Stimulated activated CD4-positive, alpha-beta T cell treated with anti-CD3 and anti-CD28 coated beads, TNF-alpha, amount 100 ng/mL, for 24 hours (primary cell): Measurements from ENCODE around the gene ACOT7.

Source experiments
- DNase-seq, 3 experiments: peaks; one replicate each; pipeline ENCODE4 v3.0.0-alpha.2; 2020; ENCODE audit warnings: low read depth in 3 of 3

Gene ACOT7

GRCh38 chr1:6271554-6271953 is 122.0 kb downstream of the ACOT7 start:
- DNase-seq, result no peak

DNA sequence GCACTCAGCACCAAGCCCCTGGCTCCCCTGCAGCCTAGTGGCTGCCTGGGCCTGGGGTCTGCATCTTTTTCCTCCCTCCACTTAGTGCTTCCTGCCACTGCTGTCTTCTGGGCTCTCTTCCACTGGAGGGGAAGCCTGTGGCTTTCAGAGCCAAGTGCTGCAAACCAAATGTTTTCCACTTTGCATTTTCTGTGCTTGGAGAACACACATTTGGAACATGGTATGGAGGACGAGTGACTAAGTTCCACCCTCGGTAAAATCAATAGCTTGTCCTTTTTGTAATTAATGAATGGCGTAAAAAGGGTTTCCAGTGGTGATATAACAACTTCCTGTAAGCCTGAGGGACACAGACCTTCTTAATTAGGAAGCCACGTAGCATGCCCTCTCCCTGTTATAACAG is 122.6 kb downstream of the ACOT7 start:
- DNase-seq, result no peak

DNA sequence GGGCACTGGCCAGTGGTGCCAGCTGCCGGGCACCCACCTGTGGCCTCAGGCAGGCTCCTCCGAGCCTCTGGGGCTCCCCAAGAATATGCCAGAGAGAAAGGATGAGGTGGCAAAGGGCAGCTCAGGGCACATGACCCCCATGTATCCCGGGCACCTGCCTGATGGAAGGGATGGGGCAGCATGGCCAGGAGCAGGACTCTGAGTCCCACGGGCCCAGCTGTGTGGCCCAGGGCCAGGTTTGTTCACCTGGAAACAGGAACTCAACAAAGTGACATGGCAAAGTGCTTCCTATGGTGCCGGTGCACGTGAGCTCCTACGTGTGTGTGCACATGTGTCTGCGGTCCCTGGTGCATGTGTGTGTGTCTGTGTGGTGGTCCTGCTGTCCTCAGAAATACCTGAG is 123.2 kb downstream of the ACOT7 start:
- no peak for DNase-seq

DNA sequence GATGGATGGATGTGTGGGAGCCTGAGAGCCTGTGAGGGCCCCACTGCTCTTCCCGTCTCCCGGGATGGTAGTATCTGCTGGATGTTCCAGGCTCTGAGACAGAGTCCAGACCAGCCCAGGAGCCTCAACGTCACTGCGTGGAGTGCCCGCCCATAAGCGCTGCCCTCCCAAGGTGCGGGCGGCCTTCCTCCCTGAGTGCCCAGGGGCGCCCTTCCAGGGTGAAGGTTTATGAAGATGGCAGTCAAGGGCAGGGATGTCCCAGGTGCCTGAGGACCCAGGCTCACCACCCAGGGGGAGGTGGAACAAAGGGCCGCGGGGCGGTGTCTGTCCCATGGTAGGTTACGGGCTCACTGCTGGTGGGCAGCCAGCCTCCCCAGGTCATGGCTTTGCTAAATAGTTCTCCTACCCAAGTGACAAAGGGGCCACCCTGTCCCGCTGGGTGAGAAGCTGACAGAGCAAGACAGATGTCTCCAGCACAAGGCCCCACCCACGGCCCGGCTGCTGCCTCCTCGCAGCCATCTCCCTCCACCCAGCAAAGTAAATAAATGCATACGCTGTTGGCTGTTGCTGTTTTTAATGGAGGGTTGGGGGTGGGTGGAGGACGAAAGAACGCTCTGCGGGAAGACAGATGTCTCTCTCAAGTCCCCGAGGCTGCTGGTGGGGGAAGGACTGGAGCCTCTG is 123.7 kb downstream of the ACOT7 start:
- DNase-seq, result no peak

DNA sequence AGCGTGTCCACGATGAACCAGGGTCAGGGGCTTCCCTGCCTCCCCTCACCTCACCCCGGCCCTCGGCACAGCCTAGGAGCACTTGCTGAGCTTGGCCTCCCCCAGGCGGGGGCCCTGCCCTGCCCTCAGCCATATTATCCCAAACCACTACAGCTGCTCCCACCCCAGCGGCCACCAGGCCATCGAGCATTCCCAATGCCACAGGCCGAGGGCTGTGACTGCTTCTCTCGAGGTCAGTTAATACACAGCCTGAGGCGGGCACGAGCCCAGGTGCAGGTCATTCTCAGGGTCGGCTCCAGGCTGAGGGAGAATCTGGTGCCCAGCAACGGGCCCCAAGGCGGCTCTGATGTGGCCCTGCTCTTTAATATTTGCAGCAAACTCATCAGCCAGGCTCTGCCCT is 124.3 kb downstream of the ACOT7 start:
- DNase-seq, result no peak

- no peak for DNase-seq
Measured at GRCh38 chr1:6268415-6268814, 125.2 kb downstream of the ACOT7 start.

DNA sequence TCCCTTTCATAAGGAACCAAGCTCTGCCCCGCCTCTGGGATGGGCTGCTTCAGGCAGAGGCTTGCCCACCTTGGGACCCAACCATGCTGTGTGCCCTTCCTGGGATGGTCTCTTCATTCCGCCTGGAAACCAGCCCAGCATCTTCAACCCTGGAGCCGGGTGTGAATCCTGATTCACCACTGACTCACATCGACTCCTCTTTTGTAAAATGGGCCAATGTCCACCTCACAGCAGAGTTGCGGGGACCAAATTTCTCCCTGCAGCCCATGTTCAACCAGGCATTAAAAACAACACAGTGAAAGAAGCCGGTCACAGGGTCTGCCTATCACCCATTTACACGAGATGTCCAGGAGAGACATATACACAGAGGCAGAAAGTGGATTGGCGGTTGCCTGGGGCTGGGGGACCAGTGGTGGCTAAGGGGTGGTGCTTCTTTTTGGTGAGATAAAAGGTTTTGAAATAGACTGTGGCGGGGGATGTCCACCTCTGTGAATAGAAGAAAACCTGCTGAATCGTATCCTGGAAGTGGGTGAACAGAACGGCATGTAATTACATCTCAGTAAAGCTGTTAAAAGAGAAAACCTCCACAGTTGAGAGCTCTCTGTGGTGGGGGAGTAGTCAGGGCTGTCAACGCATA is 125.8 kb downstream of the ACOT7 start:
- DNase-seq, result no peak

DNA sequence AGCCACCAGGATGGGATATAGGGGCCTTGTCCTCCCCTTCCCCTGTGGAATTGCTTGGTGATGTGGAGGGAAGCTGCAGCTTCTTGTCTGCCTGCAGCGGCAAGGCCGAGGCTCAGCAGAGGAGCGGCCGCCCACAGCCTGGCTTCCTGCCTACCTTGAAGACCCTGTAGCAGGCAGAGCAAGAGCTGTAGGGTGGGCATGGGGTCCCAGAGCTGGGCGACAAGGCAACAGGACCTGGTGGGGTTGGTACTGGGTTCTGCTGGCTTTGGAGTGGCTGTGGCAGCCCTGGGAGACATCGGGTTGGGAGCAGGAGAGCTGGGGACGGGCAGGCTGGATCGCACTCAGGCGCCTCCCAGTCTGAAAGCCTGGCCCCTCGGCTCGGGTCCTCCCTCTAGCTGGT is 126.9 kb downstream of the ACOT7 start:
- DNase-seq, result no peak

DNA sequence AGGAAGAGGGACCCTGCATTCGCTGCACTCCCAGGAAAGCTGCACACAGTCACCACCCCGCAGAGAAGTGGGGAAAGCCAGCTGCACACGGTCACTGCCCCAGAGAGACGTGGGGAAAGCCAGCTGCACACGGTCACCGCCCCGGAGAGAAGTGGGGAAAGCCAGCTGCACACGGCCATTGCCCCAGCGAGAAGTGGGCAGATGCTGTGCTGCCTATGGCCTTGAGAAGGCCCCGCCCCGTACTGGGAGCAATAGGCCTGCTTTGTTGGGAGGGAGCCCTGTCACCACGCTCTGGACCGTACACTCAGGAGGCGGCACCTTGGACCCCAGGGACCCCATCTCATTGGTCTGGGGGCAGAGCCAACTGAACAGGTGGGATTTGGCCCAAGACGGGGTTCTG is 128.4 kb downstream of the ACOT7 start:
- DNase-seq, result no peak

DNA sequence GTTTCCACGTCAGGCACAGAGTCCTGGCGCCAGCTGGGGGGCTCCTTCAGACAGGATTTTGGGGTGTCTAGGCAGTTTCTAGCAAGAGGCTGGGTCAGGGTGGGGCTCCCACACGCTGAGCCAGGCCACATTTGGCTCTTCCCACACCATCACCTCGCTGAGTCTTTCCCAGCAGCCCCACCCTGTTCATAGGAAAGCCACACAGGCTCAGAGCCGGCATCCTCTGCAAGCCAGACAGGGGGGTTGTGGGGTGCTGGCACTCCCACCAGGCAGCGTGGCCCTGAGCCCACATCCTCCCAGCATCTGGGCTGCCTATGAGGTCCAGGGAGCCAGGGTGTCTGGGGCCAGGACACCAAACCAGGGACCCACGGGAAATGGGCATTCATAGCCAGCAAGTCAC is 129.9 kb downstream of the ACOT7 start:
- no peak for DNase-seq

DNA sequence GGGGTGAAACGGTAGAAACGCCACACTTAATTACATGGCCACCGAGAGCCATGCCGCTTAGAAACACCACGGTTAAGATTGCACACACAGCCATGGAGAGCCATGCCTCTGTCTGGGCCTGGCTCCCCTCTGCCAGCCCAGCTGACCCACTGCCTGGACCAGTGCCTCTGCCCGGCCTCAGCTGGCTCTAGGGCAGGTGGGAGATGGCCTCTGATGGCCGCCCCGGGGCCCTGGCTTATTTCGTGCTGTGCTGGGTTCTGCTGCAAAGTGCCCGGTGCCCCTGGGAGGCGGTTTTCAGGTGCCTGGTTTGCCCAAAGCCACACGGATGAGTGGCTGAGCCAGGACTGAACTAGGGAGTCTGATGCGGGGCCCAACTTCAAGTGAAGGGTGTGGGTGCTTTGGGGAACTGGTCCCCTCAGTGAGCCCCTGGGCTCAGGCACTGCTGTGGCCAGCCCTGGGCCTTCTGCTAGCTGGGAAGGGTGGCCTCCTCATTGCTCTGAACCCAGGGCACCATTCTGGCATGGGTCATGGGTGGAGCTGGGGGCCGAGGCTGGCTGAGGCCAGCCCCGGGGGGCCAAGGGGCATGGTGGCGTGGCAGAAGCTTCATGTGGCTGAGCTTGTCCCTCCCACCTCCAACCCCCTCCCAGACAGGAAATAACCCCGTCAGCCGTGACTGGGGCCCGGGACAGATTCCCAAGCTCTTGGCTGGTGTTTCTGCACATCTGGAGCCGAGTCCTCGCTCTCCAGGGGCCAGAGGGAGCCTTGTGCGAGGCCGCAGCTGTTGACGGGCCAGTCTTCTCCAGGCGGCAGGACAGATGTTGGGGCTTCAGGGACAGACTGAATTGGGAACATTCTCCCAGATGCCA is 130.8 kb downstream of the ACOT7 start:
- DNase-seq, result no peak

- no peak for DNase-seq
Measured at GRCh38 chr1:6261615-6261995, 132.0 kb downstream of the ACOT7 start.

DNA sequence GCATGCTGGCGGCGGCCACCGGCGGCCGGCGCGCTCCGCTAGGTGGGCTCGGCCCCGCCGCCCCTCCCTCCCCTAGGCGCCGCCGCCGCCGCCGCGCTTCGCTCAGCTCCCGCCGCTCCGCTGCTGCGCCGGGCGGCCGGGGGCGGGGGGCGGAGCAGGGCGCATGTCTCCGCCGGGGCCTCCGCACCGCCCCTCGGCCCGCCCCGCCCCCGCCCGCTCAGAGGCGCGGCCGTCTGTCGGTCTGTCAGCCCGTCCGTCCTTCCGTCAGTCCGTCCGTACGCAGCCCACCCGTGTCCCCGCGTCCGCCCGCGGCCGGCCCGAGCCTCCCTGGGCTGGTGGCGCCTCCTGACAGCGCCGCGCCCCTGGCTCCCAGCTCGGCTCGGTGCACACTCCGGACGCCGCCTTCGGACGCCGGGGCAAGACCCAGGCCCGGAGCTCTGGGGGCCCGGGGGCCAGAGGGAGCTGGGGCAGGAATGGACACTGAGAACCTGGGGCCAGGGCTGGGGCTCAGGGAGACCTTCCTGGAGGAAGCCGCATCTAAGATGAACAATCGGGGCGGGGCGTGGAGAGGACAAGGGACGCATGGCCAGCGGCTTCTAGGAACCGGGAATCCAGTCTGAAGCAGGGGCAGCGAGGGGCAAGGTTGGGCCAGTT is 132.5 kb downstream of the ACOT7 start, which contains the start of gene GPR153:
GPR153 (minus strand) TSS at position 138 of the 654 bp plus-strand sequence. CDS start 6,193 bp downstream, outside the sequence.
- DNase-seq, result peak; percentile 15 to 62 (median 31)

DNA sequence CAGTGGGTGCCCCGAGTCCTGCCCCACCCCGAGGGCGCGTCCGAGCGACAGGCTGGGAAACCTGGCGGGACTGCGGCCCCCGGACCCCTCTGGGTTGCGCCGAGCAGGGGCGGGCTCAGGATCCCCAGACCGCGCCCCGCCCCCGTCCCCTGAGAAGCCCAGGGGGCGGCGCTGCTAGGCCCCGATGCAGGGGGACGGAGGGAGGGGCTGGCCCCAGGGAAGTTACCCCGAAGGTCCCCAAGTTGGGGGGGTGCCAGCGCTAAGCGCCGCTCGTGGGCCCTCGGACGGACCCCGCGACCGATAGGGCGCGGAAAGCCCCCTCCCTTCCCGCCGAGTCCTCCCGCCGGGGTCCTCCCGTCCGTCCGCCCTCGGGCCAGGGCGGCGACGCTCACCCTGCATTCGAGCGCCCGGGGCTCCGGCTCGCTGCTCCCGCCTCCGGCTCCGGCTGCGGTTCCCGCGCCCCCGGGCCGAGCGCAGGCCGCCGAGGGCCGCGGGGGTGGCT is 133.1 kb downstream of the ACOT7 start:
- no peak for DNase-seq

DNA sequence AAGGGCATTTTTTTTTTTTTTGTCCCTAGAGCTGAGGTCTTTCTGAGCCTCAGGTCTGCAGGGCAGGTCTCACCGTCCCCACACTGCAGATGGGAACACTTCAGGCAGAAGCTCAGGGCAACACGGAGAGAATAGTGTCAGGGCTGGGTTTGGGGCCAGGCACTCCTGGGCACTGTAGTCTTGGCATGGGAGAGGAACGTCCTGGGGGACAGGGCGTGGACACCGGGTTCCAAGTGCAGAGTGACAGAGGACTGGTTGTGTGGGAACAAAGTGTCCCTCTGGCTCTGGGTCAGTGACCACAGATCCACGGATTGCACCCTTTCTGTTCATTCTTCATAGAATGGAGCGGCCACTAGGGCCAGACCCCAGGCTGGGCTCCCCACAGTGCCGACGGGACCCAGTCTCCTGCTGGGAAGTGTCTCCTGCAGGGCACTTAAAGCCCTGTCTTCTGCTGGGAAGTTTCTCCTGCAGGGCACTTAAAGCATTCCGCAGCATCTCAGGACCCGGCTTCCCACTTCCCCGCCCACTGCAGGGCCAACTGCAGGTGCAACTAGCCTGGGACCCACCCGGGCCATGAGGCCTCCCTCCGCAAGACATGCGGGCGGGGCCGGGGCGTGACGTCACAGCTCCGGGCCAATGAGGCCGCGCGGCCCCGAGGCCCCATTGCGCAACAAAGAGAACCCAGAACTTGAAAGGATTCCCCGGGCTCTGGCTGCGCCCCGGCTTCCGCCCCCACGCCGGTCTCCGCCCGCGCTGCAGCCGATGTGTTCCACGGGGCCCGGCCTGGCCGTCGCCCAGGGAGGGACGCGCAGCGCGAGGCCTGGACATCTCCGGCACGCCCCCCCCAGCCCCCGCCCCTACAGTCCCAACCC is 133.8 kb downstream of the ACOT7 start:
- DNase-seq, result peak; percentile 44 to 77 (median 53)

DNA sequence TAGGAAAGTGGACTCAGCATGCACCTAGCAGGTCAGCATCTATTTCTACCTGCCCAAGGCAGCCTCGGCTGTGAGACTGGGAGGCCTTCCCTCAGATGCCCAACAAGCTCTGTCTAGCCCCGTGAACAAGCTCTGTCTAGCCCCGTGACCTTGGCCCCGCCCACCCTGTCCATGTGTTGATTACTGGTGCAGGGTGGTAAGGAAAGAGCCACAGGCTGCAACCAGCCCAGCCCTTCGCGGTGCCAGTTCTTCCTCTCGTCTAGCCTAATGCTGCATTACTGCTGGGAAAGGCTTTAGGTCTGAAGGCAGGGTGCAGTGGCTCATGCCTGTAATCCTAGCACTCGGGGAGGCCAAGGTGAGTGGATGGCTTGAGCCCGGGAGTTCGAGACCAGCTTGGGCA is 134.9 kb downstream of the ACOT7 start:
- no peak for DNase-seq

DNA sequence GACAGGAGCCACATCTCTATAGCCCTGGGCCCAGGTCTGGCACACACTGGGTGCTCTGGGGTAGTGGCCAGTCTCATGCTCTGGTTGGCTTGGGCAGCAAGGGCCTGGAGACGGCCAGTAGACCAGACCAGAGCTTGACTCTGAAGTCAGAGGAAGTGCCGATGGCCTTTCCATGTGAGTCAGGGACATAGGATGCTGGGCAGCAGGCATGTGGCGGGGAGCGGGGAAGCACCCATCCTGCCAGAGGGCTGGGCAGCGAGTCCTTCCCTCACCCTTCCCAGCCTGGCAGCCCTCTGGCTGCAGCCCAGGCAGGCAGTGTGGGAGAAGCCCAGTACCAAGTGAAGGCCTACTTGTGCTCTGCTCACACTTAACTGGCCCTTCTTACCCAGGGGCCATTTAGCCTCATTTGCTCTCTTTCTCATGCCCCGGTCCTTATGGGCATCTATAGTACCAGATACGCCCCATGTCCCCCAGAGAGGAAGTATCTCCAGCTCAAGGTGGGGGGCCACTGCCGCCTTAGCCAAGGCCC is 136.0 kb downstream of the ACOT7 start:
- no peak for DNase-seq

DNA sequence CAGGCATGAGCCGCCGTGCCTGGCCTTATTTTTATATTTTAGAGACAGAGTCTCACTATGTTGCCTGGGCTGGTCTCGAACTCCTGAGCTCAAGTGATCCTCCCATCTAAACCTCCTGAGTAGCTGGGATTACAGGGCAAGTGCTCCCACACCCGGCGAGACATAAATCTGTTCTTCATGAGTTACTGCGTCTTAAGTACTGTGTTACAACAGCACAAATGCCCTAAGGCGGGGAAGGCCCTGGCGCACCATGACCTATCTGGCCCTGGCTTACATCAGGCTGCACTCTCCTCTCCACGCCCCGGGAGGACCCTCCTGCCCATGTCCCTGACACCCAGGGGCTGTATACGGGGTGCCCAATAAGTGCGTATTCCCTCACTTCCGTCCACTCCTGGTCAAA is 136.9 kb downstream of the ACOT7 start:
- no peak for DNase-seq

DNA sequence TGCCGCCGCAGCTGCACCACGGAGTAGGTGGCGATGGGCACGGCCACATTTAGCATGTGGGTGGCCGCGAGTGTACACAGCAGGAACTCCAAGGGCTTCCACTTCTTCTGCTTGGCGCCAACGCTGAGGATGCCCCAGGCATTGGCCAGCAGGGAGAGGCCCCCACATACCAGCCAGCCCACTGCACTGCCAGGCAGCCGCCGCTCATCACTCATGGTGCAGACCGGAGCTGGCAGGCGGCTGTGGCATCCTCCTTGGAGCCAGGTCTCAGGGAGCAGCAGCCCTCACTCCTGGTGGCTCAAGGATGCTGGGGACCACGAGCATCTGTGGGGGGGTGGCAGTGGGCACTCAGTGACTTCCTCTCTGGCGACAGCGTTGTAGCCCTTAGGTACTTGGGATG is 138.9 kb downstream of the ACOT7 start:
- no peak for DNase-seq

DNA sequence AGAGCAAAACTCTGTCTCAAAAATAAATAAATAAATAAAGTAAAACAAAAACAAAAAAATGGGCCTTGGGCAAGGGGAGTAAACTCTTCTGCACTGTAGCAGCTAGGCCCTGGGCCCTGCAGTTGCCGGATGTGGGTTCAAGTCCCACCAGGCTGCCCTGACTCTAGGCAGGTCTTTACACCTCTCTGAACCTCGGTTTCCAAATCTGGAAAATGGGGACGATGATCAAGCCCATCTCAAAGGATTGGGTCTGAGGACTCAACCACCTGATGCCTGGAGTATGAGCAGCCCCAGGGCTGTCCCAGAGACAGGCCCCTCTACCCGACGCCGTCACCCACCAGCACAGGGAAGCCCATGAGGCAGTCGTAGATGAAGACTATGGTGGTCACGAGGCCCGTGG is 140.2 kb downstream of the ACOT7 start:
- no peak for DNase-seq

DNA sequence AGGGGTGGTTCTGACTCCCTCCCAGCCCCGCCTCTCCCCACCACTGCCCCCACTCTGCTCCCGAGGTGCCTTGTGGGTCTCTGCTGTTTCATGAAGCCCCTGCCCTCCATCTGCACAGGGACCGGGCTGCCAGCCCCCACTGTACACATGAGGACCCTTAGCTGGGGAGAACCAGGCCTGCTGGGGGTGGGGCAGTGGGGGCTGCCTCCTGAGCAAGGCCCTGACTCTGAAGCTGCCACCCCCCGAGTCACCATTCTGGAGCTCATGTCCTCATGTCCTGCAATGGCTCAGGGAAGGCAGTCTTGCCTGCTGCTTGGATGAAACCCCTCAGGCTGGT is 141.2 kb downstream of the ACOT7 start:
- no peak for DNase-seq
